ENCODE measurements around the gene SPPL2B.
"Not testable (repeated sequence)": the region's sequence is repeated elsewhere in the genome, so short reads cannot be mapped to it uniquely, and the experiment has no call there.

Gene SPPL2B

GRCh38 chr19:2338751-2339643 is 10.5 kb downstream of the SPPL2B start:
- no peak for DNase-seq

GRCh38 chr19:2339644-2340310 is 11.3 kb downstream of the SPPL2B start:
- DNase-seq: no peak

- DNase-seq: no peak
Observed at GRCh38 chr19:2340496-2341243, 12.2 kb downstream of the SPPL2B start.

- DNase-seq: no peak
Observed at GRCh38 chr19:2341244-2341751, 12.8 kb downstream of the SPPL2B start.

GRCh38 chr19:2341982-2342381 is 13.5 kb downstream of the SPPL2B start:
- DNase-seq: no peak

- no peak for DNase-seq
Observed at GRCh38 chr19:2342656-2343288, 14.3 kb downstream of the SPPL2B start.

- DNase-seq: no peak
Observed at GRCh38 chr19:2343289-2343982, 15.0 kb downstream of the SPPL2B start.

GRCh38 chr19:2344381-2344870 is 15.9 kb downstream of the SPPL2B start:
- DNase-seq: no peak

GRCh38 chr19:2345076-2345475 is 16.6 kb downstream of the SPPL2B start:
- no peak for DNase-seq

GRCh38 chr19:2345794-2346663 is 17.5 kb downstream of the SPPL2B start:
- no peak for DNase-seq

- not testable (repeated sequence) for DNase-seq
Observed at GRCh38 chr19:2349818-2350217, 21.3 kb downstream of the SPPL2B start.

GRCh38 chr19:2350656-2351055 is 22.2 kb downstream of the SPPL2B start:
- DNase-seq: no peak

- DNase-seq: no peak
Observed at GRCh38 chr19:2351591-2351990, 23.1 kb downstream of the SPPL2B start.

- no peak for DNase-seq
Observed at GRCh38 chr19:2352121-2352520, 23.6 kb downstream of the SPPL2B start.

GRCh38 chr19:2353159-2353886 is 24.8 kb downstream of the SPPL2B start:
- no peak for DNase-seq

- no peak for DNase-seq
Observed at GRCh38 chr19:2353887-2354592, 25.6 kb downstream of the SPPL2B start.

- DNase-seq: no peak
Observed at GRCh38 chr19:2354670-2355069, 26.2 kb downstream of the SPPL2B start.

GRCh38 chr19:2355168-2356035 is 26.9 kb downstream of the SPPL2B start:
- no peak for DNase-seq

Data from CD4-positive, alpha-beta T cell treated with Interleukin-15 for 1 hour (primary cell).